HCEC 1CT (cell line): ENCODE data around the gene SPTLC3.
A peak's percentile ranks its signal among the peaks of the same experiment; 100 is the strongest.

Source experiments
- DNase-seq: peaks from one replicate; pipeline ENCODE4 v3.0.0-alpha.2; 2017

Gene SPTLC3

DNA sequence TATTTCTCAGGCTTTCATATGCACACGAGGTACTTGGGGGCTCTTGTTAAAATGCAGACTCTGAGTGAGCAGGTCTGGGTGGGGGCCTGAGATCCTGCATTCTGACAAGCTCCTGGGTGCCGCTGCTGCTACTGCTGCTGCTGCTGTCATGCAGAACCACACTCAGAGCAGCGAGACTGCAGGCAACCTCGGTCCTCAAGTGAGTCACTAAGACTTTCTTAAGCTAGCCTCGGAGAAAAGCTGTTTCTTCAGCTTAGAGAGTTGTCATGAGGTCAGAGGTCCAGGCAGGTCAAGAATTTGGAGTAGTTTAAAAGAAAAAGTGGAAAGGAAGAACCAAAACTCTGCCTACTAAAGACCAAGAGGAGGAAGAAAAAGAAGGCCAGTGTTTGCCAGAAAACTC is 92.9 kb downstream of the SPTLC3 start:
- DNase-seq, result peak; percentile 81

DNA sequence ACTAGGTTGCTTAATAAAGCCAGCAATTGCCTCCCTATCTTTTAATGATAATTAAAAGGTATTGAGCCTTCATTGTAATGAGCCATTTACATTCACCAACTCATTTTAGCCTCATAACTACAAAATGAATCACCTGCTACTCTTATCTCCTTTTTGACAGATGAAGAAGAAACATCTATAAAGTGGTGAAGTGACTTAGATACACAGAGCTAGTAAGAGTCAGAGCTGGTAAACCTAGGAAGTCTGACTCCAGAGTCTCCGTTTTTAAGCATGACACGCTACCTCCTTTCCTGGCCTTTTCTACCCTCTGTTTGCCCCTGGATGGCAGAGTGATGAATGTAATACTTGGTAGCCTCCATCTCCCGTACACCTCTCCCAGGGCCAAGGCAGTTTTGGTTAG is 93.5 kb downstream of the SPTLC3 start:
- no peak for DNase-seq

- DNase-seq, result no peak
These were observed 93.9 kb downstream of the SPTLC3 start for GRCh38 chr20:13102694-13103093.

GRCh38 chr20:13105039-13105438 is 96.3 kb downstream of the SPTLC3 start:
- no peak for DNase-seq

- peak; percentile 33 for DNase-seq
These were observed 97.2 kb downstream of the SPTLC3 start for GRCh38 chr20:13105864-13106457.

DNA sequence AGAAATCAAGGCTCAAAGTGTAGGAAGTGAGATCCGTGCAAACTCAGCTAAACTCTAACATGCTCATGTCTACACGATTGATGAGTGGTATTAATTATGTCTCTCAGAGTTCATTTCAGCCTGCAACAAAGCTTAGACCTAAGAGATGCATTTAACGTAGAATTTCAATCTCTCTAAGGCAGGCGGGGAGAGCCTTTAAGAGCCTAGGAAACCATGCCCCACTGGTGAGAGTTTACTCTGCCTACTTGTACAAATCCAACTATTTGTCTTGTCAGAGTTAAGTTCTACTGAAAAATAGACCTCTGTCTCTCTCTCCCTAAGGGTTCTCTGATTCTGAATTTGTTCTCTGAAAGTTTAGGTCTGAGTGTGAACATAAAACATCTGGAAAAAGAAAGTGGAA is 100.9 kb downstream of the SPTLC3 start:
- no peak for DNase-seq

DNA sequence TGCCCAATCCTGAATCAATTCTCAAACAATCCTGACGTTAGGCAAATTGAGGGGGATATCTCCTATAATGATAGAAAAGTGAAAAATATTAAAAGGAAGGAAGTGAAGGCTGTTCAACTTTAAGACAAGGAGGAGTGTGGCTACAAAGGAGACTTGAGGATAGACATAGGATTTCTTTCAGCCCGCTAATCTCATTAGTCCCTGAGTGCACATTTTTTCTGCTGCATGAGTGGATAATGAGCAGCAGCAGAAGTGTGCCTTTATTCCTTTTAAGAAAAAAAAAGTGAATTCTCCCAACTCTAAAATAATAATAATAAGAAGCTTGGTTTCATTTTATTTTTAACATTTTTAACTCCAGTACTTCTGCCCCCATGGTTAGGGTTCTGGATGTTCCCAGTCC is 102.0 kb downstream of the SPTLC3 start:
- no peak for DNase-seq

DNA sequence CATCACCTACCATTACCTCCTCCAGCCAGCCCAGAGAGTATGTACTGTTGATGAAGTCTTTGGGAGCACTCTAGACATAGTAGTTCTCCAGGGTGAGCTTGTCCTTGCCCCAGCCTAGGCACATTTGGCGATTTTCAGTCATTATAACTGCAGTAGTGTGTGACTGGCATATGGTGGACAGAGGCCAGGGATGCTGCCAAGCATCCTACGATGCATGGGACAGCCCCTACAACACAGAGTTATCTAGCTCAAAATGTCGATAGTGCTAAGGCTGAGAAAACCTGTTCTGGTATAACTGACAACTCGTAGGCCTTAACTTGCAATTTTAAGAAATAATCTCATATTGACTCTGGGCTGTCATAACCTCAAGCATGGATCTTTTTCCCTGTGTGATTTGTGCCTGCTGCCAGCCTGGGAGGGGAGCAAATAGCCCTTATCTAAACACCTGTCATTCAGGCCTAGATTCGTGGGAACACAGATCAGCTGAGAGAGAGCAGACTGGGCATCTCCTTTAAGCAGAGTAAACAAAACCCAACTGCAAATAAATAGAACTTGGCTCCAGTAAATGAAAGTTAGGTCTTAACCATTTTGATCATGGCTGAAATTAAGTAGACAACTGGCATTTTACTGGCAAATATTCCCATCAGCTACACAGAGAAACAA is 102.6 kb downstream of the SPTLC3 start:
- no peak for DNase-seq

GRCh38 chr20:13113731-13114130 is 105.0 kb downstream of the SPTLC3 start:
- no peak for DNase-seq

GRCh38 chr20:13117200-13117599 is 108.4 kb downstream of the SPTLC3 start:
- no peak for DNase-seq

DNA sequence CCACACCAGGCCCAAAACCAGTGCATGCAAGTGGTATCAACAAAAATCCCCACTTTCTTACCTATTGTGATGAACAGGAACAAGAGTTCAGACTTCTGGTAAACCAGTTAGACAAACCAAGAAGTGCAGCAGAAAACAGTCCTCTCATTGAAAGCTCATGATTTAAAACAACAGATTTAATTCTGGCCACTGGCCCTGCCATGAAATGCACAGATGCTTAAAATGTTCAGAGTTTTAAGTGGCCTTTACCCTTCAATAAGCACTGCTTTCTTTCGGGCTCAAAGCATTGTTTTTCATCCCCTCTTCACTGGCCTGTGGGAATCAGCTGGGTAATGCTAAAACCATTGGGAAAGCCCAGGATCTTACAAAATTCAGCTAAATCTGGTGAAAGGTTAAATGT is 109.9 kb downstream of the SPTLC3 start:
- no peak for DNase-seq

DNA sequence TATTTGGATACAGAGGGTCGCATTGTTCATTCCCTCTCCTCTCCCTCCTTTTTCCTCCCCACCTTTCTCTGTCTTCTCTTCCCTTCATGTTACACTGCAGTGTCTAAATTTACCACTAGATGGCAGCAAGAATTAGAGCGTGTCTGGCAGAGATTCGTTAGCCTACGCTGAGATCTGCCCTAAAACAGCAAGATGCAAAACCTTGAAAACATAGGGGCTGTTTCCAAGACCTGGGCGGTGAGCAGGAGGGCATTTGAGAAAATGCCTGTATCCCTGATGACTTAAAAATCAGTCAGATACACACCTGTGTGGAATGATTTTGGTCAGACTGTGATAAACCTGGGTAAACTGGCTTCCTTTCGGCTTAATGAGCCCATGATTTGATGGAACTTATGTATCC is 110.8 kb downstream of the SPTLC3 start:
- peak; percentile 22 for DNase-seq

DNA sequence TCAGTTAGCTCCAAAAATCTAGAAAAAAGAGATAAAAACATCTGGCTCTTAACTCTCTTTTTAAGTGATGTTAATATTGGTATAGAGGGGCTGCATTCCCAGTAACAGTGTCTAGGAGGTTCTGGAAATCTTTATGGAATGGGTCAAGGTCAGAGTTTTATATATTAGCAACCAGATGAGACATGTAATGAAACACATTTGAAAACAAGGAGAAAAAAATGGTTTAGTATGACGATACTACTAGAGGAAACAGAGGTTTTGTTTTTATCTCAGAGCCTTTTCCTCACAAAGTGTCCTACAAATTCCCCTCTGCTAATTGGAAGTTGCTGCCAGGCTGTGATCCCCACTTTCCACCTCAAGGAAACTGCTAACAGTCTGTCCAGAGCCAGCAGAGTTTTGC is 111.7 kb downstream of the SPTLC3 start:
- no peak for DNase-seq

GRCh38 chr20:13121840-13122515 is 113.2 kb downstream of the SPTLC3 start:
- no peak for DNase-seq

GRCh38 chr20:13125486-13125885 is 116.7 kb downstream of the SPTLC3 start:
- DNase-seq, result no peak

- DNase-seq, result no peak
These were observed 119.4 kb downstream of the SPTLC3 start for GRCh38 chr20:13128173-13128572.

GRCh38 chr20:13130061-13130706 is 121.4 kb downstream of the SPTLC3 start:
- DNase-seq, result no peak

GRCh38 chr20:13130707-13131103 is 121.9 kb downstream of the SPTLC3 start:
- DNase-seq, result no peak

GRCh38 chr20:13131688-13132087 is 122.9 kb downstream of the SPTLC3 start:
- DNase-seq, result no peak

DNA sequence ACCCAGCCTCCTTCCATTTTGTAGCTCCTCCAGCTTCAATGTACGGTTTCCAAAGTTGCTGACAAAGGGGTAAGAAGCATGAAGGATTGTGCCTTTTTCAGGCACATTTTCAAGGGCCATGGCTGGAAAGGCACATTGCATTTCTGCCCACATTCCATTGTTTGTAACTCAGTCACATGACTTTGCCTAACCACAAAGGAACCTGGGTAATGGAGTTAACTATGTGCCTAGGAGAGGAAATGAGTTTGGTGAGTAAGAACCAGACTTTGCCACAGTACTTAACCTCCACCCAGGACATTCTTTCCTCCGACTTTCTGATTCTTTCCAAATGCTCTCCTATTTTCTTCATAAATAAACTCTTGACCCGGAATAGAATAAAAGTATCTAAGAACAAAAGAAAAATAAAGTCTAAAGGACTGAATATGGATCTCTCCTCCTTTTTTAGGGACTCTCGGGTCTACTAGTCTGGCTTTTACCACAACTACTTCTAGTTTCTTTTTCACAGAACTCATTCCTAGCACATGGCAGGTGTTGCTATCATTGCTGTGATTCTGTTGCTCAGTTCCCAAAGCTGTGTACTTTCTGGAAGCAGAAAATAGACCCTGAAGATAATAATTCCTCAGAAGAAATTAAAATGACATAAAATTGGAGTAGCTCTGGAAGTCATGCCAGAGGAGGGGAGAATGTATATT is 130.8 kb downstream of the SPTLC3 start:
- DNase-seq, result peak; percentile 6

GRCh38 chr20:13140201-13140600 is 131.4 kb downstream of the SPTLC3 start:
- DNase-seq, result no peak

GRCh38 chr20:13140775-13141174 is 132.0 kb downstream of the SPTLC3 start:
- no peak for DNase-seq

DNA sequence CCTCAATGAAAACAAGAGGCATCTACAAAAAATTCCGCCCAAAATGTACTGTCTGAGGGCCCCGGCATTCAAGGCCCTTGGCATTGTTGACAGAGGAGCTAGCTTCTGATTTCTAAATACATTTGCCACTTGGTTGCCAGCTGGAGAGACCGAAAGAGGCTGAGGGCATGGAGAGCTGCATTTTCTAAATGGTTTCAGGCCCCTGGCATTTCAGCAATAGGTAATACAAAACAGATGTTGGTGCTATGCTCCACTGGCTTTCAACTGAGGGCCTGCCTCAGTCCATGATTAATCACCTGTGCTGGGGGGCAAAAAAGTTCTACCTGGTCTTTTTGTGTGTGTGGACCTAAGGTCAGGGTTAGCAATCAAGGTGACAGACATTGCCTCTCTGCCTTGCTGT is 132.8 kb downstream of the SPTLC3 start:
- DNase-seq, result no peak
